ENCODE results near the gene C9orf72. TPM values are rescaled to one million over a fixed set of nuclear protein-coding genes. Genes with fewer than 3 reads are reported as not detected.
A peak's percentile ranks its signal among the peaks of the same experiment; 100 is the strongest.

Gene C9orf72
- polyA plus RNA-seq, 2 of the 4 experiments (the other 2 are of a cell fraction): 4.0 to 16.4 TPM

GRCh38 chr9:27497883-27498417 lies 75.3 kb downstream of the C9orf72 start:
- ATAC-seq (no peak), FAIRE-seq (no peak), DNase-seq (ENCODE audit: low read depth in 1 of 2, low spot score in 1 of 2) (no peak)
- Histone ChIP-seq H3K27ac (peak overlapping the region in 1 of 2 experiments; percentile 16; a peak in 1 of 6 replicates), H3K4me3 (no peak overlapping the region), H3K4me2 (no peak overlapping the region), H3K4me1 (peaks cover 9% of the 10 kb centered on the region; the same call in 2 of the 3 replicates), H3K9me3 (no peaks in the 10 kb centered on the region)
- ChIA-PET CTCF (interaction anchor here (1.5 kb wide), 1 partner anchor 31 kb away, joined by 6 read pairs; the partner anchor contains the start of gene MOB3B), POLR2A (interaction anchor here (1.2 kb wide), 1 partner anchor 18 kb away, joined by 4 read pairs; no protein-coding TSS in a partner anchor)
- 81% methylated on average over 11 of the region's 11 CpGs for WGBS (ENCODE audit: missing lambda C conversion rate)
- TF ChIP-seq ELK1 (IDR thresholded peaks at IDR 0.05; ENCODE audit: low read depth, low read length): no peak
- no peak for TF ChIP-seq RCOR1 (IDR thresholded peaks at IDR 0.05; ENCODE audit: low read depth, low read length)
- no peak for TF ChIP-seq NR3C1 (IDR thresholded peaks at IDR 0.05)
- no peak for TF ChIP-seq E2F6 (IDR thresholded peaks at IDR 0.05; ENCODE audit: borderline replicate concordance, low read depth)
- TF ChIP-seq GATA3 (IDR thresholded peaks at IDR 0.05; ENCODE audit: borderline replicate concordance): no peak
- TF ChIP-seq BCL3 (IDR thresholded peaks at IDR 0.05): no peak
- TF ChIP-seq CEBPB (IDR thresholded peaks at IDR 0.05): no peak
- TF ChIP-seq, protein P1, sequence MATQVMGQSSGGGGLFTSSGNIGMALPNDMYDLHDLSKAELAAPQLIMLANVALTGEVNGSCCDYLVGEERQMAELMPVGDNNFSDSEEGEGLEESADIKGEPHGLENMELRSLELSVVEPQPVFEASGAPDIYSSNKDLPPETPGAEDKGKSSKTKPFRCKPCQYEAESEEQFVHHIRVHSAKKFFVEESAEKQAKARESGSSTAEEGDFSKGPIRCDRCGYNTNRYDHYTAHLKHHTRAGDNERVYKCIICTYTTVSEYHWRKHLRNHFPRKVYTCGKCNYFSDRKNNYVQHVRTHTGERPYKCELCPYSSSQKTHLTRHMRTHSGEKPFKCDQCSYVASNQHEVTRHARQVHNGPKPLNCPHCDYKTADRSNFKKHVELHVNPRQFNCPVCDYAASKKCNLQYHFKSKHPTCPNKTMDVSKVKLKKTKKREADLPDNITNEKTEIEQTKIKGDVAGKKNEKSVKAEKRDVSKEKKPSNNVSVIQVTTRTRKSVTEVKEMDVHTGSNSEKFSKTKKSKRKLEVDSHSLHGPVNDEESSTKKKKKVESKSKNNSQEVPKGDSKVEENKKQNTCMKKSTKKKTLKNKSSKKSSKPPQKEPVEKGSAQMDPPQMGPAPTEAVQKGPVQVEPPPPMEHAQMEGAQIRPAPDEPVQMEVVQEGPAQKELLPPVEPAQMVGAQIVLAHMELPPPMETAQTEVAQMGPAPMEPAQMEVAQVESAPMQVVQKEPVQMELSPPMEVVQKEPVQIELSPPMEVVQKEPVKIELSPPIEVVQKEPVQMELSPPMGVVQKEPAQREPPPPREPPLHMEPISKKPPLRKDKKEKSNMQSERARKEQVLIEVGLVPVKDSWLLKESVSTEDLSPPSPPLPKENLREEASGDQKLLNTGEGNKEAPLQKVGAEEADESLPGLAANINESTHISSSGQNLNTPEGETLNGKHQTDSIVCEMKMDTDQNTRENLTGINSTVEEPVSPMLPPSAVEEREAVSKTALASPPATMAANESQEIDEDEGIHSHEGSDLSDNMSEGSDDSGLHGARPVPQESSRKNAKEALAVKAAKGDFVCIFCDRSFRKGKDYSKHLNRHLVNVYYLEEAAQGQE (IDR thresholded peaks at IDR 0.05): no peak
- TF ChIP-seq JUNB (IDR thresholded peaks at IDR 0.05): no peak

Other genes starting within 250 kb of the C9orf72 start
- not detected in 2 replicates for gene IFNK, start 49.2 kb downstream of the C9orf72 start, polyA plus RNA-seq (2011; rRNA removed)
- gene IFNK, start 49.2 kb downstream of the C9orf72 start, polyA plus RNA-seq (2017; fragmentation: RNase III; extraction: RNeasy Plus Mini Kit Qiagen cat#74134 plus additional on column Dnase treatment): not detected in 3 replicates
- 5.2 and 6.0 TPM in 2 replicates for gene MOB3B, start 43.7 kb downstream of the C9orf72 start, polyA plus RNA-seq (2011; rRNA removed)
- 5.7 to 7.6 TPM (median 6.4 TPM) in 3 replicates for gene MOB3B, start 43.7 kb downstream of the C9orf72 start, polyA plus RNA-seq (2017; fragmentation: RNase III; extraction: RNeasy Plus Mini Kit Qiagen cat#74134 plus additional on column Dnase treatment)

Measured in A549 (cell line).